ENCODE data around the gene HELB.

DNA sequence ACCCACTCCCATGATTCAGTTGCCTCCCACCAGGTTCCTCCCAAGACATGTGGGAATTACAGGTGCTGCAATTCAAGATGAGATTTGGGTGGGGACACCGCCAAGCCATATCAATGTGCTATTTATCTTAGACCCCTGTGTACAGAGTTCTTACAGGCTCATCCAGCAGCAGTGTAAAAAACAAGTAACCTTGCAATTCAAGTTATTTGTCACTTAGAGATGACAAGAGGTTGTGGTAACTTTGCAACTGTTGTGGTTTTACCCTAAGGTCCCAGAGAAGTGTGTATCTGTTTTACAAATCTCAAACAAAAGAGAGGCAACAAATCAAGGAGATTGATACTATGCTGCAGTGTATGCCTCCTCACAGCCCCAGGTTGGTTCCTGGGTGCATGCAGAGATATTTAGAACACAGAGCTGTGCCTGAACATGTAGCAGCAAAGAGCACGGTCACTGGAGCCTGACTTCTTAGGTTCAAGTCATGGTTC, 11.5 kb upstream of the HELB start:
- TF ChIP-seq, protein P1, sequence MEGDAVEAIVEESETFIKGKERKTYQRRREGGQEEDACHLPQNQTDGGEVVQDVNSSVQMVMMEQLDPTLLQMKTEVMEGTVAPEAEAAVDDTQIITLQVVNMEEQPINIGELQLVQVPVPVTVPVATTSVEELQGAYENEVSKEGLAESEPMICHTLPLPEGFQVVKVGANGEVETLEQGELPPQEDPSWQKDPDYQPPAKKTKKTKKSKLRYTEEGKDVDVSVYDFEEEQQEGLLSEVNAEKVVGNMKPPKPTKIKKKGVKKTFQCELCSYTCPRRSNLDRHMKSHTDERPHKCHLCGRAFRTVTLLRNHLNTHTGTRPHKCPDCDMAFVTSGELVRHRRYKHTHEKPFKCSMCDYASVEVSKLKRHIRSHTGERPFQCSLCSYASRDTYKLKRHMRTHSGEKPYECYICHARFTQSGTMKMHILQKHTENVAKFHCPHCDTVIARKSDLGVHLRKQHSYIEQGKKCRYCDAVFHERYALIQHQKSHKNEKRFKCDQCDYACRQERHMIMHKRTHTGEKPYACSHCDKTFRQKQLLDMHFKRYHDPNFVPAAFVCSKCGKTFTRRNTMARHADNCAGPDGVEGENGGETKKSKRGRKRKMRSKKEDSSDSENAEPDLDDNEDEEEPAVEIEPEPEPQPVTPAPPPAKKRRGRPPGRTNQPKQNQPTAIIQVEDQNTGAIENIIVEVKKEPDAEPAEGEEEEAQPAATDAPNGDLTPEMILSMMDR (conservative IDR thresholded peaks at IDR 0.05; ENCODE audit: low read depth, low read length): no peak
- TF ChIP-seq EZH2 (IDR thresholded peaks at IDR 0.05; ENCODE audit: low read length, unreplicated experiment) (no peak), EZH2phosphoT487 (IDR thresholded peaks at IDR 0.05; ENCODE audit: borderline replicate concordance, low read length) (no peak)

All from PC-3 (cell line).